GM12875 (cell line): ENCODE measurements around the gene ATXN10.

Experiments used
- H3K4me3 ChIP-seq: one replicate; pipeline ENCODE4 v1.5.1; 2011; ENCODE audit warnings: low read depth, low read length, control low read depth
- CTCF ChIP-seq: IDR thresholded peaks from 2 replicates; pipeline ENCODE4 v1.5.1; 2011; ENCODE audit warnings: low read depth, mild to moderate bottlenecking, control low read depth, inconsistent platforms, low read length, moderate library complexity, borderline replicate concordance; ENCODE audit not compliant: insufficient read depth

The ATXN10 gene

GRCh38 chr22:45819305-45819704, 147.7 kb downstream of the ATXN10 start:
- no peak for TF ChIP-seq CTCF
- no peak overlapping the region for H3K4me3 ChIP-seq

GRCh38 chr22:45823336-45823735, 151.7 kb downstream of the ATXN10 start:
- no peak for TF ChIP-seq CTCF
- no peak overlapping the region for H3K4me3 ChIP-seq

DNA sequence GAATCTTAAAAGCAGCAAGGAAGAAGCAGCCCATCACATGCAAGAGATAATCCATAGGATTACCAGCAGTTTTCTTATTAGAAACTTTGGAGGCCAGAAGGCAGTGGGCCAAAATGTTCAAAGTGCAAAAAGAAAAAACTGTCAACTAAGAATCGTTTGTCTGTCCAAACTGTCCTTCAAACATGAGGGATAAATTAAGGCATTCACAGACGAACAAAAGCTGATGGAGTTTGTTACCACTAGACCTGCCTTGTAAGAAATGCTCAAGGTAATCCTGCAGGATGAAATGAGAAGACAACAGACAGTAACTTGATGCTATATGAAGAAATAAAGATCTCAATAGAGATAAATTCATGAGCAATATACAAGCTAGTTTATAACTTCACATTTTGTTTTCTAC, 154.9 kb downstream of the ATXN10 start:
- no peak overlapping the region for H3K4me3 ChIP-seq
- TF ChIP-seq CTCF, result no peak

DNA sequence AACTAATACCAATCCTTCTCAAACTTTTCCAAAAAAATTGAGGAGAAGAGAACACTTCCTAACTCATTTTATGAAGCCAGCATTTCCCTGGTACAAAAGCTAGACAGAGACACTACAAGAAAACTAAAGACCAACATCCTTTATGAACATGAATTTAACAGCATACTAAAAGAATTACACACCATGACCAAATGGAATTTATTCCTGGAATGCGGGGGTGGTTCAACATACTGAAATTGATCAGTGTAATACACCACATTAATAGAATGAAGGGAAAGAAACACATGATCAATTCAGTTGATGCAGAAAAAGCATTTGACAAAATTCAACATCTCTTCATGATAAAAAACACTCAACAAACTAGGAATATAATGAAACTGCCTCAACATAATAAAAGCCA, 157.2 kb downstream of the ATXN10 start:
- H3K4me3 ChIP-seq, result no peak overlapping the region
- TF ChIP-seq CTCF, result no peak

GRCh38 chr22:45830531-45831245, 159.1 kb downstream of the ATXN10 start:
- TF ChIP-seq CTCF, result no peak
- H3K4me3 ChIP-seq, result no peak overlapping the region

DNA sequence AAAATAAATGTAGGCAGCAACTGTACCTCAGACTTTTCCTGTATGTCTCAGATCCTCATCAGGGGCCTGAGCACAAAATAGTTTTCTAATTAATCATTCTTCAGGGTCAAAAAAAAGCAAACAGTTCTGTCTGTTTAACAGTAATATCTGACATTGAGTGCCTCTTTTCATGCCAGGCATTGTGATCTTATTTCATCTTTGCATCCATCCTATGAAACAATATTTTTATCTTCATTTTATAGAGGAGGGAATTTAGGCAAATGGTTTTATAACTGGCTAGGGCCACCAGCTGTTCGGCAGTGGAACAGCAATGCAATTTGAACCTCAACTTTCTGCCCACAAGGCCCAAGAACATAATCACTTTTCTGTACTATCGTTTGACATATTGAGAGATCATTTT, 159.8 kb downstream of the ATXN10 start:
- H3K4me3 ChIP-seq, result no peak overlapping the region
- peak; percentile 39; the same call in 1 of the 2 replicates for TF ChIP-seq CTCF

- TF ChIP-seq CTCF, result no peak
- no peak overlapping the region for H3K4me3 ChIP-seq
These were observed 160.5 kb downstream of the ATXN10 start for GRCh38 chr22:45832180-45832579.
